Osteoblast (primary cell): ENCODE results near the gene ANO1. TPM values are rescaled to one million over a fixed set of nuclear protein-coding genes. Genes with fewer than 3 reads are reported as not detected.

Experiments used
- DNase-seq: peaks from one replicate; pipeline ENCODE4 v3.0.0; 2011; ENCODE audit warnings: low spot score, mixed read lengths; ENCODE audit not compliant: insufficient read length; ENCODE audit errors: missing footprints
- H2AFZ ChIP-seq: 2 replicates; pipeline ENCODE4 v1.6.0; 2011; ENCODE audit warnings: mild to moderate bottlenecking, low read length
- H3K27ac ChIP-seq: 2 replicates; pipeline ENCODE4 v1.5.1; 2011; ENCODE audit warnings: mild to moderate bottlenecking, low read depth, low read length, moderate library complexity
- H3K27me3 ChIP-seq: 2 replicates; pipeline ENCODE4 v1.6.0; 2012; ENCODE audit warnings: mild to moderate bottlenecking, control low read depth, inconsistent platforms, low read length, moderate library complexity; ENCODE audit not compliant: insufficient read depth
- H3K36me3 ChIP-seq: 2 replicates; pipeline ENCODE4 v1.5.1; 2011; ENCODE audit warnings: mild to moderate bottlenecking, low read length, control low read depth, moderate library complexity; ENCODE audit not compliant: insufficient read depth
- H3K4me1 ChIP-seq: 2 replicates; pipeline ENCODE4 v1.5.1; 2011; ENCODE audit warnings: mild to moderate bottlenecking, low read length, control low read depth, moderate library complexity; ENCODE audit not compliant: insufficient read depth
- H3K4me2 ChIP-seq: 2 replicates; pipeline ENCODE4 v1.6.0; 2011; ENCODE audit warnings: mild to moderate bottlenecking, low read length; ENCODE audit not compliant: insufficient read depth
- H3K4me3 ChIP-seq: fragments of 200-600 bp; sonication (generic); 3 replicates; pipeline ENCODE4 v1.5.1; 2012; ENCODE audit warnings: mild to moderate bottlenecking, low read length, inconsistent platforms; ENCODE audit not compliant: insufficient read depth
- H3K79me2 ChIP-seq: 2 replicates; pipeline ENCODE4 v1.6.0; 2012; ENCODE audit warnings: mild to moderate bottlenecking, low read length, control low read depth, inconsistent platforms; ENCODE audit not compliant: insufficient read depth
- H3K9me3 ChIP-seq: 2 replicates; pipeline ENCODE4 v1.5.1; 2011; ENCODE audit warnings: low read depth, low read length, control low read depth
- H4K20me1 ChIP-seq: 2 replicates; pipeline ENCODE4 v1.6.0; 2012; ENCODE audit warnings: mild to moderate bottlenecking, low read length, control low read depth; ENCODE audit not compliant: insufficient read depth
- CTCF ChIP-seq: IDR thresholded peaks from 2 replicates; pipeline ENCODE4 v1.5.1; 2011; ENCODE audit warnings: mild to moderate bottlenecking, low read depth, low read length, moderate library complexity; ENCODE audit errors: extremely low read depth
- total RNA-seq: library from RNA; depleted of rRNA; stranded (reverse); fragments of >200 nt; gene quantifications from 2 replicates; pipeline ENCODE4 v1.2.3, GENCODE V29; 2012

Gene ANO1
- total RNA-seq, 1 donor, result not detected

DNA sequence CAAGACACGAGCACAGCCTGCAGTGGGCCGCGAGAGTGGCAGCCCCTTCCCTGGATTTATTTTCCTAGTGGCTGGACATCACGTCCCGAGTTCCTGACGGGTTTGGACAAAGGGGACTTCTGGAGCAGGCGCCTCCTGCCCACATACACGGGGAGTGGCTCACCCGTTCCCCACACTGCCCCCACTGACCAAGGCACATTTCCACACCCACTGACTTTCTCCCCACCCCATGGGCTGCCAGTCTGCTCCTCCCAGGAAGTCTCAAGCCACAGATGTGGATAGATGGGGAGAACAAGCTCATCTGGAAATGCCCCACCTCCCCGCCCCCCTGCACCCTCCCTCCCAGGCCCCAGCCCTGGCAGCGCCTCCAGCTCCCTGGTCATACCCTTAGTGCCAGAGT lies 91.0 kb downstream of the ANO1 start:
- no peak for TF ChIP-seq CTCF
- Histone ChIP-seq H3K4me3 (no peak overlapping the region), H3K4me1 (no peaks in the 10 kb centered on the region), H2AFZ (no peak overlapping the region), H3K9me3 (no peaks in the 10 kb centered on the region), H3K79me2 (no peaks in the 10 kb centered on the region), H3K27me3 (no peaks in the 10 kb centered on the region), H4K20me1 (no peaks in the 10 kb centered on the region), H3K4me2 (no peak overlapping the region), H3K27ac (no peak overlapping the region), H3K36me3 (no peaks in the 10 kb centered on the region)
- DNase-seq, result peak; percentile 75

- Histone ChIP-seq H3K4me2 (no peak overlapping the region), H3K4me1 (no peaks in the 10 kb centered on the region), H3K4me3 (no peak overlapping the region), H3K27me3 (no peaks in the 10 kb centered on the region), H3K36me3 (no peaks in the 10 kb centered on the region), H3K79me2 (no peaks in the 10 kb centered on the region), H3K27ac (no peak overlapping the region), H3K9me3 (no peaks in the 10 kb centered on the region), H4K20me1 (no peaks in the 10 kb centered on the region), H2AFZ (no peak overlapping the region)
- DNase-seq, result peak; percentile 31
- no peak for TF ChIP-seq CTCF
Observed at GRCh38 chr11:70169632-70170031, 91.5 kb downstream of the ANO1 start.

DNA sequence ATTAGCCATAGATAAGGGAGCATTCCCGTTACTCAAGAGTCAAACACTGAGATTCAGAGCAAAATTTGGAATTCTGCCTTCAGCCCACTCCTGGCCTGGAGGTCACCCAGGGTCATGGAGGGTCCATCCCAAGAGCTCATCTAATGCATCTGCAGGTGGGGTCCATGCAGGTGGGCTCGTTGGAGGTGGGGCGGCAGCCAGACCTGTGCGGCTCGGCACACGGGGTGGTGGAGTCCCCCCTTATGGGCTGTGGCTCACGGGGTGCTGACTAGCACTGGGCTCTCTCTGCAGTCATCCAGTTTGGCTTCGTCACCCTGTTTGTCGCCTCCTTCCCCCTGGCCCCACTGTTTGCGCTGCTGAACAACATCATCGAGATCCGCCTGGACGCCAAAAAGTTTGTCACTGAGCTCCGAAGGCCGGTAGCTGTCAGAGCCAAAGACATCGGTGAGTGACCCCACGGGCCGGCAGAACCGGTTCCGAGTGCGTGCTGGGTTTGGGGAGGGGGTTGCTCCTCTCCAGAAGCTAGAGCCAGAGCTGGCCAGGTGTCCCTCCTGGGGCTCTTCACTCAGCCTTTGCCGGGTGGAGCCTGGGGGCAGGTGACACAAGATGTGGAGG lies 92.6 kb downstream of the ANO1 start:
- H3K36me3 ChIP-seq, result no peaks in the 10 kb centered on the region
- H3K4me2 ChIP-seq, result no peak overlapping the region
- no peaks in the 10 kb centered on the region for H3K27me3 ChIP-seq
- no peaks in the 10 kb centered on the region for H3K79me2 ChIP-seq
- no peak overlapping the region for H3K27ac ChIP-seq
- no peaks in the 10 kb centered on the region for H3K9me3 ChIP-seq
- no peak for TF ChIP-seq CTCF
- no peak overlapping the region for H2AFZ ChIP-seq
- no peaks in the 10 kb centered on the region for H3K4me1 ChIP-seq
- H4K20me1 ChIP-seq, result no peaks in the 10 kb centered on the region
- DNase-seq, result peak; percentile 67
- no peak overlapping the region for H3K4me3 ChIP-seq

DNA sequence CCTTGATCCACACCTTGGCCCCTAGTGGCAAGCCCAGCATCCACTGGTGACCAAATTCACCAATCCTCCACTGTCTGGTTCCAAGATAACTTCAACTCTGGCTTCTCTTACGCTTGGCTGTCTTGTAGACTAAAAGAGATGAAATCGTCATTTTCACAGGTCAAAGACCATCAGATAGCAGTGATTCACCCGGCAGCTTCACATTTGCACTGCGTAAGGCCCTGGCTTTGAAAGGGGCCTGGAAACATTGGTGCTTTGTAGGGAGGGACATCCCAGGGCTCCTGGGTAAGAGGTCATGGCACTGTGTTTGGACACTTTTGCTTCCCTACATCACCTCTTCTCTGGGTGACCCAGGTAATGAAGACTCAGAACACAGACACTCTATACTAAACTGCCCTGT lies 94.9 kb downstream of the ANO1 start:
- no peak overlapping the region for H3K27ac ChIP-seq
- DNase-seq, result peak; percentile 89
- TF ChIP-seq CTCF, result no peak
- H3K27me3 ChIP-seq, result no peaks in the 10 kb centered on the region
- no peaks in the 10 kb centered on the region for H3K79me2 ChIP-seq
- H2AFZ ChIP-seq, result no peak overlapping the region
- H3K4me3 ChIP-seq, result no peak overlapping the region
- no peaks in the 10 kb centered on the region for H4K20me1 ChIP-seq
- H3K9me3 ChIP-seq, result no peaks in the 10 kb centered on the region
- H3K4me1 ChIP-seq, result no peaks in the 10 kb centered on the region
- no peaks in the 10 kb centered on the region for H3K36me3 ChIP-seq
- no peak overlapping the region for H3K4me2 ChIP-seq
